ENCODE results near the gene UNC13D. TPM values are rescaled to one million over a fixed set of nuclear protein-coding genes. Genes with fewer than 3 reads are reported as not detected.

UNC13D gene
- total and polyA plus RNA-seq, 9 of the 15 experiments (the other 6 are each of a cell fraction or from before 2014, with no cell fraction given), result 0.86 to 244 (median 69.2) TPM

- TF ChIP-seq CBX2 (IDR thresholded peaks at IDR 0.05; ENCODE audit: insufficient read depth, low read length, poor library complexity, severe bottlenecking) (no peak), HNRNPK (IDR thresholded peaks at IDR 0.05; ENCODE audit: low read depth, low read length, poor library complexity, severe bottlenecking) (peak; percentile 31), ATF6 (CRISPR knock-in tag; IDR thresholded peaks at IDR 0.05) (peak; percentile 94; the same call in 1 of the 2 replicates), BRD4 (IDR thresholded peaks at IDR 0.05) (peak; percentile 88; the same call in 1 of the 2 replicates), MEF2D (tag; conservative IDR thresholded peaks at IDR 0.05; ENCODE audit: low read depth) (no peak), SFPQ (IDR thresholded peaks at IDR 0.05; ENCODE audit: low read depth, low read length) (no peak), ZBTB7A (IDR thresholded peaks at IDR 0.05; ENCODE audit: borderline replicate concordance, control insufficient read depth, low read depth, low read length) (no peak; the same call in 1 of the 2 replicates), FOXP4 (CRISPR knock-in tag; IDR thresholded peaks at IDR 0.05; ENCODE audit: borderline replicate concordance) (no peak; the same call in none of the 2 replicates), RFX1 (IDR thresholded peaks at IDR 0.05) (no peak), SREBF2 (CRISPR knock-in tag; IDR thresholded peaks at IDR 0.05) (no peak), ZEB2 (IDR thresholded peaks at IDR 0.05) (no peak), NR1H2 (CRISPR knock-in tag; IDR thresholded peaks at IDR 0.05) (peak; percentile 73; the same call in 1 of the 2 replicates), HNRNPH1 (optimal IDR thresholded peaks at IDR 0.05; ENCODE audit: low read depth, low read length) (peak; percentile 55), POLR3A (IDR thresholded peaks at IDR 0.05; ENCODE audit: borderline replicate concordance, extremely low read depth, insufficient read depth, insufficient read length) (no peak), POLR2A (conservative IDR thresholded peaks at IDR 0.05) (peak; percentile 100), PCBP1 (IDR thresholded peaks at IDR 0.05; ENCODE audit: low read depth, low read length, poor library complexity, severe bottlenecking) (peak; percentile 99), PRMT5 (CRISPR knock-in tag; IDR thresholded peaks at IDR 0.05) (0 out of 2 replicates have a peak, but pooled peaks have one; percentile 12), MCM3 (IDR thresholded peaks at IDR 0.05) (no peak), ELF2 (CRISPR knock-in tag; IDR thresholded peaks at IDR 0.05) (no peak; the same call in 1 of the 2 replicates), THRA (IDR thresholded peaks at IDR 0.05) (no peak)
These were observed 64.8 kb downstream of the UNC13D start (continued) for GRCh38 chr17:75779250-75779986.
